Testis (tissue), 3 donors: ENCODE data around the gene LTB. TPM values are rescaled to one million over a fixed set of nuclear protein-coding genes. Genes with fewer than 3 reads are reported as not detected.
"Not testable (repeated sequence)": the region's sequence is repeated elsewhere in the genome, so short reads cannot be mapped to it uniquely, and the experiment has no call there.

Source experiments
- DNase-seq: peaks from one replicate; pipeline ENCODE4 v3.0.0-alpha.2; 2019
- H3K27ac ChIP-seq, 2 donors: fragments of 200-600 bp; sonication (generic); one replicate each; pipeline ENCODE4 v1.5.1; 2019
- H3K27me3 ChIP-seq: fragments of 200-600 bp; sonication (generic); one replicate; pipeline ENCODE4 v1.5.1; 2019
- H3K36me3 ChIP-seq: fragments of 200-600 bp; sonication (generic); one replicate; pipeline ENCODE4 v1.5.1; 2017; ENCODE audit warnings: low read depth; ENCODE audit errors: missing control alignments
- H3K4me1 ChIP-seq: fragments of 200-600 bp; sonication (generic); one replicate; pipeline ENCODE4 v1.5.1; 2019
- H3K4me3 ChIP-seq, 2 donors: fragments of 200-600 bp; sonication (generic); one replicate each; pipeline ENCODE4 v1.5.1; 2017 to 2019
- H3K9me3 ChIP-seq: fragments of 200-600 bp; sonication (generic); one replicate; pipeline ENCODE4 v1.5.1; 2017
- CTCF ChIP-seq, 3 experiments: fragments of 450-650 bp in 2 of 3; fragments of 200-600 bp in 1 of 3; sonication (generic) in 1 of 3; IDR thresholded peaks; one replicate each; pipeline ENCODE4 v1.5.1; 2016 to 2019; ENCODE audit warnings: antibody characterized with exemption in 3 of 3, mild to moderate bottlenecking in 2 of 3, moderate library complexity in 1 of 3
- POLR2A ChIP-seq: fragments of 450-650 bp; IDR thresholded peaks from one replicate; pipeline ENCODE4 v1.6.1; 2017; ENCODE audit warnings: antibody characterized with exemption, mild to moderate bottlenecking, moderate library complexity
- WGBS, 2 donors: methylation state at CpG; one replicate each; pipeline ENCODE4 v1.1.5; 2018; 5-methylcytosine and 5-hydroxymethylcytosine counted together
- intact Hi-C: fragments of 100-400 bp; cut with DNase I; formaldehyde crosslinking; loops from one replicate; pipeline ENCODE4 v1.15.1; 2023; ENCODE audit warnings: low total_unique reads
- polyA plus RNA-seq: library from polyadenylated mRNA; stranded (reverse); fragments of 350-450 nt; fragmentation: Illumina TruSeq; extraction: RNeasy Lipid Tissue Mini Kit (QIAGEN cat#74804); gene quantifications from one replicate; pipeline ENCODE4 v1.2.3, GENCODE V29; 2014; ENCODE audit warnings: low read depth, low replicate concordance; ENCODE audit not compliant: insufficient read depth
- total RNA-seq, 2 donors: library from RNA; depleted of rRNA; stranded (reverse); fragments of >200 nt; gene quantifications; one replicate each; pipeline ENCODE4 v1.2.3, GENCODE V29; 2016

Gene LTB
- total and polyA plus RNA-seq, 3 donors from 2014 or later = 2.0 to 7.2 TPM; not detected in 1

GRCh38 chr6:31592396-31592771 lies 10.2 kb upstream of the LTB start:
- Histone ChIP-seq H3K27ac (no peak overlapping the region), H3K27me3 (no peaks in the 10 kb centered on the region), H3K4me1 (no peaks in the 10 kb centered on the region), H3K4me3 (no peak overlapping the region), H3K36me3 (no peaks in the 10 kb centered on the region), H3K9me3 (no peaks in the 10 kb centered on the region)
- 83 to 91% methylated on average over 7 of the region's 7 CpGs for WGBS, 2 donors
- intact Hi-C loops = loop anchor here (10.0 kb wide), 1 partner anchor 48 kb away; the partner anchor contains the start of genes ATP6V1G2, DDX39B and NFKBIL1
- no peak for DNase-seq
- TF ChIP-seq CTCF (IDR thresholded peaks at IDR 0.05) (no peak), POLR2A (no peak)

GRCh38 chr6:31590691-31591090 lies 8.5 kb upstream of the LTB start:
- H3K27ac ChIP-seq, H3K4me3 ChIP-seq, H3K36me3 ChIP-seq, H3K27me3 ChIP-seq, H3K4me1 ChIP-seq, DNase-seq, H3K9me3 ChIP-seq: not testable (repeated sequence)
- WGBS, 2 donors = 76 to 91% methylated on average over 5 of the region's 5 CpGs
- intact Hi-C loops = loop anchor here (10.0 kb wide), 1 partner anchor 46 kb away; the partner anchor contains the start of genes ATP6V1G2, DDX39B and NFKBIL1

DNA sequence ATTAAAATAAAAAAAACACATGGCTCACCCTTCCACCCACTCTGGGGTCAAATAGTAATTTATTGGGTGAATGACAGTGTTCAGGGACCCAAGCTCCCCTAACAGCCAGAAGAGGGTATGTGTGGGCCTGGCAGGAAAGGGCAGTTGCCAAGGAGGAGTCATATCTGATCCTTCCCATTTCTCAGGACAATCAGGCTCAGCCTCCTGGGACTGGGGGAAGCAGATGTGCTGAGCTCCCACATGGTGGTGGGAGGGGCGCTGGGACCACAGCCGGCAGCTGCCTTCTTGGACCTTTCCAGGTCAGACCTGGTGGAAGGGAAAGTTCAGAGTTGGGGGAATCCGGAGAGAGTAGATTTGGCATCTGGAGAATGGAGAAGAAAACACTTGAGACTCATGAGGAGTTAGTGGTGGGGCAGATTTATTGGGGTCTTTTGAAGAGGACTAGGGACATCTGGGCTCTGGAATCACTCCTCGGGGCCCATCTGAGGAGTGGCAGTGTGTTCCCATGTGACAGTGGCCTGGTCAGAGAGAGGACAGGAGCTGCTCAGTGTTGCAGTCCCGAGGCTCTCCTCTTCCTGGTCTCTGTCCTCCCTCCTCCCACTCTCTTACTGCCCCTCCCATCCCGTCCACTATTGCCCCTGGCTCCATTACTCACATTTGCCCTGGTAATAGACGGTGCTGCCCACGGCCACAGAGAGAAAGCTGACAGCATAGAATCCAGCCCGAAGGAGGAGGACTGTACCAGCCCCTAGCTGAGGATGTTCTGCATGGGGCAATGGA lies 6.8 kb upstream of the LTB start:
- no peak for DNase-seq
- H3K4me1 ChIP-seq = no peaks in the 10 kb centered on the region
- H3K27me3 ChIP-seq = no peaks in the 10 kb centered on the region
- no peak overlapping the region for H3K4me3 ChIP-seq
- no peaks in the 10 kb centered on the region for H3K36me3 ChIP-seq
- no peaks in the 10 kb centered on the region for H3K9me3 ChIP-seq
- H3K27ac ChIP-seq = no peak overlapping the region
- WGBS, 2 donors = 56 to 67% methylated on average over 9 of the region's 9 CpGs
- intact Hi-C loops = no loop called here
- TF ChIP-seq CTCF (IDR thresholded peaks at IDR 0.05) (no peak), POLR2A (no peak)

DNA sequence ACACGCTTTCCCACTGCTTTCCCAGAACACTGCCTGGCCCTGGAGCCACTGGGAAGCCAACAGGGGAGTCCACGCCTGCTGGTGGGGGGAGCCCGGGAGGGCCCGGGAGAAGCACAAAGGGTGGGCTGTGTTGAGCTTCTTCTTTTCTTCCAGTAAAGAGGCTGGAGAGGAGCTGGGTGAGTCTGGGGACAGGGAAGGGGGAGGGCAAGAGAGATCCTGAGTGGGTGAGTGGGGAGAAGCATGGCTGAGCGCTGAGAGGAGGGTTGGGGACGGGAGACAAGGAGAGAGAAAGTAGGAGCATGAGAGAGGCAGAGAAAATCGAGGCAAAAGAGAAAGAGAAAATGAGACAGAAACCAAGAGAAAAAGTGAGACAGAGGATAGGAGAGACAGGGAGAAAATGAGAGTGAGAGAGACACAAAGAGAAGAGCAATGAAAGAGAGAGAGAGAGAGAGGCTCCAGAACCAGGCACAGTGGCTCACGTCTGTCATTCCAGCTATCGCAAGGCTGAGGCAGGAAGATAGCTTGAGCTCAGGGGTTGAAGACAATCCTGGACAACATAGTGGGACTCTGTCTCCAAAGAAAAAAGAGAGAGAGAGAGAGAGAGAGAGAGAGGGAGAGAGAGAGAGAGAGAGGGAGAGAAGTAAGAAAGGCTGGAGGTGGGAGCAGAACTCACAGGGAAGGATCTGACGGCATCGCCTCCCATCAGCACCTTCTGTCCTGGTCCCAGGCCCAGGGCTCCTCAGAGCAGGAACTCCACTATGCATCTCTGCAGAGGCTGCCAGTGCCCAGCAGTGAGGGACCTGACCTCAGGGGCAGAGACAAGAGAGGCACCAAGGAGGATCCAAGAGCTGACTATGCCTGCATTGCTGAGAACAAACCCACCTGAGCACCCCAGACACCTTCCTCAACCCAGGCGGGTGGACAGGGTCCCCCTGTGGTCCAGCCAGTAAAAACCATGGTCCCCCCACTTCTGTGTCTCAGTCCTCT lies 5.9 kb upstream of the LTB start:
- Histone ChIP-seq H3K4me3 (no peak overlapping the region), H3K36me3 (no peaks in the 10 kb centered on the region), H3K9me3 (no peaks in the 10 kb centered on the region), H3K4me1 (no peaks in the 10 kb centered on the region), H3K27me3 (no peaks in the 10 kb centered on the region), H3K27ac (no peak overlapping the region)
- DNase-seq = no peak
- intact Hi-C loops = no loop called here
- no peak for TF ChIP-seq POLR2A
- TF ChIP-seq CTCF (IDR thresholded peaks at IDR 0.05) = no peak
- 66 to 67% methylated on average over 11 to 12 of the region's 12 CpGs for WGBS, 2 donors
